SHP77 treated with DMSO at 0.1 percent for 48 hours (cell line): ENCODE results near the gene KMT5B.
A peak's percentile ranks its signal among the peaks of the same experiment; 100 is the strongest.

Experiments used
- DNase-seq: peaks from one replicate; lab custom pipeline; 2025; lab: John Stamatoyannopoulos, UW

Gene KMT5B

DNA sequence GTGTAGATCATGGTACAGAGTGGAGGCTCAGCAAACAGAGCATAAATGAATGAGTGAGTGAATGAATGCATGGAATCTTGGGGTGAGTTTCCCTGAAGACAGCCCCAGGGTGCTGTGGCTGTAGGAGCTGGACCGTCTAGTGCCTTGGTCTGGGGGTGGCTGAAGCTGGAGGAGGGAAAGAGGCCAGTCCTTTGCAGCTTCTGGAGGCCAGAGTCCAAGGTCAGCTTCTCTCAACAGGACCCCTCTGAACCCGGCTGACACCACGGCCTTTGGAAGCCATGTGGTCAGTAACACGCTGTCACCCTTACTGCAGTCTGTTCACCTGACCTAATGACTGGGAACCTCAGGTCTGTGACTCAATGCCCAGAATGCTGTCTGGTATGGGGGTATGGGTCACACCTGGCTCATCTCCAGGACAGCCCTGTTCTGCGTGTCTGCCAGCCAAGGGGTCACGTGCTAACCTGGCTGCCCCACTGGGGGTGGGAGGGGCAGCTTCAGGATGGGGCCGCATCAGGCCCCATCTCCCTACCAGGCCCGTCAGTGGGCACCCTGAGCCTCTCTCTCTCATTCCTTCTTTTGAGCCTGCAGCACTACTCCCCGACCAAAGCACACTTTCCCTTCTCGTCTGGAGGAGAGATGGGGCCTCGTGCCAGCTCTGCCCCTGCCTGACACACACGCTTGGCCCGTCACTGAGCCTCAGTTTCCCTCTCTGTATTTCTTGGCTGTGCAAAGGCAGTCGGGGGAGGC is 67.8 kb downstream of the KMT5B start:
- no peak for DNase-seq

DNA sequence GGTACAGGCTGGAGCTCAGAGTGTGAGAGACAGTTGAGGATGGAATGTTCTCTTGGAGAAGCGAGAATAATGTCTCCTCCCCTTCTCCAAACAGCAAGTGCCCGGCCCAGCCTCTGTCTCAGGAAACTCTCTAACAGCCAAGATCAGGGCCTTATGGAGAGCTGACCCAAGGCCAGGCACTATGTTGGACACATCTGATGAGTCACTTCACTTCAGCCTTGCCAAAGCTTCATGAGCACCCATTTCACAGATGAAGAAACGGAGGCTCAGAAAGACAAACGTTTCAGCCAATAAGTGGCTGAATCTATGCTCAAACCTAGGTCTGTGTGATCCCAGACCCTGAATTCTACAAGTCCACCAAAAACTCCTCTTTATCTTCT is 69.8 kb downstream of the KMT5B start:
- no peak for DNase-seq

DNA sequence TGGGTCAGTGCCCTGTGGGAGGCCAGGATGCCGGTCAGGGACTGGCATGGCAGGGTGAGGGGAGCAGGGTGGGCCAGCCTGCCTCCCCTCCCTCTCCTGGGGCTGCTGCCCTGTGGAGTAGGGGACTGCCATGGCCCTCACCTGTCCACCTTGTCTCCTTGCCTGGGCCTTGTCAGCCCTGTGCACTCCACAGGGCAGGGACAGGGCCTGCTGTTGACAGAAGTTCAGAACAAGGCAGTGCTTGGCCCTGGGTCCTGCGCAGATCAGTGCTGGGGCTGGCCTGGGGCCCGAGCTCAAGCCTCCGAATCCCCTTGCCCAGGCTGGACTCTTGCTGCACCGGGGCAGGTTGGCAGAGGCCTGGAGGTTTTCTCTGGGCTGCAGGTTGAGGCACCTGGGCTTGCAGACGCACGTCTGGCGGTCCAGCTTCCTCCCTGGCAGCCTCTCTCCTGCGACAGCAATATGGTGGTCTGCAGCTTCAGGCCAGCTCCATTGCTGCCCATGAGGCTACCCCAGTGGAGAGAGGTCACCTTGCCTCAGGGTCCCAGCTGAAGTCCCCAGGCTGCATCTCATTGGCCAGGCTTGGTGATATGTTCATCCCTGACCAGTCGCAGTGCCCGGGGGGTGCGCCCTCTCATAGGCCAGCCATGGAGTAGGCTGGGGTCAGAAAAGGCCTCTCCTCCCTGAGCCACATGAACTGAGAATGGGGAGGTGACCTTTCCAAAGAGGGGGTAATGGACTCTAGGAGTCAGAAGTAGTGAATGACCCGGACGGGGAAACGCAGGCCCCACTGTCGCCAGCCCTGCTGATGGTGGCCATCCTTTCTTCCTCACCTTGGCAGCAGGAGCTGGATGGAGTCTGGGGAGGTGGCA is 70.4 kb downstream of the KMT5B start:
- DNase-seq = no peak

DNA sequence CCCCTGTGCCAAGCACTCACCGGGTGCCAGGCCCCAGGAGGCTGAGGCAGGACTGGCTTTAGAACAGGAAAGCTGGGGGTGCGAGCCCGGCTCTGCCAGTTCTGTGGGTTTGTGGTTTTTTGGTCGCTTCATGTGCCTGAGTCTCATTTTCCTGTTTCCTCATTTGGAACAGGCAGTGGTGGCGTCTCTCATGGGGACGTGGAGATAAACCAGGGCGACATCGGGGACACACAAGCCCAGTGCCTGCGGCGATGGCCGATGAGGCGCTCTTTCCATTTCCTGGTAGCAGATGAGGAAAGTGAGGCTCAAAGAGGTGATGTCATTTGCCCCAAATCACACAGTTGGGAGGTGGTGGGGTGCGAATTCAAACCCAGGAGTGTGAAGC is 71.1 kb downstream of the KMT5B start:
- DNase-seq = no peak

DNA sequence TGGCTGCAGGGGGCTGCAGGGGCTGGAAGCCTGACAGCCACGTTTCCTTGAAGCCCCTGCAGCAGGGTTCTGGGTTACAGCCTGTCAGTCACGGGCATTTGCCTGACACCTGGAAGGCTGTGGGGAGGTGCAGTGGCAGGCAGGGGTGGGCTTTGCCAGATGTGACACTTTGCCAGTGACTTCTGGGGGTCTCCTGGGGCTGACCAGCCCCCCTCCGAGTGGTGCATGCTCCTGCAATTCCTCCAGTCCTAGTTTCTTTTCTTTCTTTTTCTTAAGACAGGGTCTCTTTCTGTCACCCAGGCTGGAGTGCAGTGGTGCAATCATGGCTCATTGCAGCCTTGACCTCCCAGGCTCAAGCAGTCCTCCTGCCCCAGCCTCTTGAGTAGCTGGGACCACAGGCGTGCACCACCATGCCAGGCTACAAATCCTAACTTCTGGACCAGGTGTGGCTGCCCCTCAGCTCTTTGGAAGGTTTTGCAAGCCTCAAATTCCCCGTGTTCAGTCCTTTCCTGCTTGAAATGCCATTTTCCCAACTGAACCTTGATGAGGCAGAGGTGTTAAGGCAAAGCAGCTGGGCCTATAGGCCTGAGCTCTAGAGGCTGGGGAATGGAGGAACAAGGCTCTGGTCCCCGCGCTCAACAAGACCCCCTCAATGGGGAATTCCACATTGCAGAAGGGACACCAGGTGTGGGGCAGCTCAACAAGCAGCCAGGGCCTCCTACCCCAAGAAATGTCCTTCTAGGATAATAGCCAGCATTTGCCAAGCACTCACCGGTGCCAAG is 71.7 kb downstream of the KMT5B start:
- no peak for DNase-seq

DNA sequence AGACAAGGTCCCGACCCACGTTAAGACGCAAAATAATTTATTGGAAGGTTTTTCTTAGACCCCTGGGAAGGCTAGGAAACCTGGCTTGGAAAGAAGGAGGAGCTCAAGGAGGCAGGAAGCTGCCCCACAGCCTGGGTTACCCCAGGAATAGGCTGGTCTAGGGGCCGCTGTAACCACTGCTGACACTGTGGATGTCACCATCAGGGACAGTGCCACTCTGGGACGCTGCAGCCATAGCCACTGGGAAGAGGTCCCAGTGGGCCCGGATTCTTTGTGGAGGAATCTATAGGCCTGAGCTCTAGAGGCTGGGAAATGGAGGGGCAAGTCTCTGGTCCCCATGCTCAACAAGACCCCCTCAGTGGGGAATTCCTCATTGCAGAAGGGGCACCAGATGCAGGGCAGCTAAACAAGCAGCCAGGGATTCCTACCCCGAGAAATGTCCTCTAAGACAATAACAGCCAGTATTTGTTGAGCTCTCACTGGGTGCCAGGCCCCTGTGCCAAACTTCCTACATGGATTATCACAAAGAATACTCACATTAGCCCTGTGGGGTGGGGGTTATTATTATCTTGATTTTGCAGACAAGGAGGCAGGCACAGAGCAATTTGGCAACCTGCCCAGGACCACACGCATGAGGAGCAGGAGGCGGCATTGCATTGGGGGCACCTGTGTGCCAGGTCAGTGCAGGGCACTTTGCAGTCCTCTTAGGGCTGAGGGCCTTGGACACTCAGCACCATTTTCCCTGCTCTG is 72.4 kb downstream of the KMT5B start:
- no peak for DNase-seq

DNA sequence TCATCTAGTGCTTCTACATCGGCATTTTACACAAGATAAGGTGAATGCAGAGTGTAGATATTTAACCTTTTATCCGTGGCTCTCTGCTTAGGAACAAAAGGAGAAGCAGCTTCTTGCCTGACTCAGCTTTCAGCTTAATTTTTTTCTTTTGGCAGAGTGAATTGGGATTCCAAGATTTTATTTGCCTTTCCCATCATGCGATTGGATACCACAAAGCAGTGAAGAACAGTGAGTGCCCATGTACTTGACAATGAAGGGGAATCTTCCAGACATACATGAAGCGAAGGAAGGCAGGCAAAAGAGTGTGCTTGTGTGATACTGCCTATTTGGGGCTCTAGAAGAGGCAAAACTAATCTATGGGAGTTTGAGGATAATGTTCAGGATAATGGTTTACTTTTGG is 74.9 kb downstream of the KMT5B start:
- no peak for DNase-seq

DNA sequence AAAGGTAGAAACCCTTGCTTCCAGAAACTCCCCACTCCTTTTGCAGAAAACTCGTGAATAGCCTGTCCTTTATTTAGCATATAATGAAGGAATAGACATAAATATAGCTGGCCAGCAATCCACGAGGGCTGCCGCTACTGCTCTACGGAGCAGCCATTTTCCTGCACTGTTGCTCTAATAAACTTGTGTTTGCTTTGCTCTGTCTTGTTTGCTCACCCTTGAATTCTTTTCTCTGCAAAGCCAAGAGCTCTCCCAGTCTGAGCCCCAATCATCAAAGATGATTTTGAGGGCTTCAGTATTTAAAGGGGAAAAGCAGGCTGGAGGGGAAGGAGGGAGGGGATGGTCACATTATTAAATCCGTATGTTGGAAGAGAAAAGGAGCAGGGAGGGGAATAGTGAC is 75.3 kb downstream of the KMT5B start:
- DNase-seq = no peak

DNA sequence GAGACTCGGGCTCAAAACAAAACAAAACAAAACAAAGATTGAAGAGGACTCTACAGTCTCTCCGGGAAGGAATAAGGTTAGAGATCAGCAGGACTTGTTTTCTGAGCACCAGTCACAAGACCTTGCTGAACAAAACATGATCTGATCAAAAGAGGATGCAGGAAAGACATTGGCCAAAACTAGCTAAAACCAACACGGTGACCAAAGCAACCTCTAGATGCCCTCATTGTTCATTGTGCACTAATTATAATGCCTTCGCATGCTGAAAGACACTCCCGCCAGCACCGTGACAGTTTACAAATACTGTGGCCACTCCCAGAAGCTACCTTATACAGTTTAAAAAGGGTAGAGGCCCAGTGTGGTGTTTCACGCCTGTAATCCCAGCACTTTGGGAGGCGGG is 76.2 kb downstream of the KMT5B start:
- no peak for DNase-seq

DNA sequence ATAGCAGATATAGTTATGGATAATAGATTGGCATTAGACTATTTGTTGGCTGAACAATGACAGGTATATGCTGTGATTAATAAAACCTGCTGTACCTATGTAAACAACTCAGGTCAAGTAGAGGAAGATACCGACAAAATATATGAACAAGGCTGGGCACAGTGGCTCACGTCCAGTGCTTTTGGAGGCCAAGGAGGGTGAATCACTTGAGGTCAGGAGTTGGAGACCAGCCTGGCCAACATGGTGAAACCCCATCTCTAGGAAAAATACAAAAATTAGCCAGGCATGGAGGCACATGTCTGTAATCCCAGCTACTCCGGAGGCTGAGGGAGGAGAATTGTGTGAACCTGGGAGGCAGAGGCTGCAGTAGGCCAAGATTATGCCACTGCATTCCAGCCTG is 77.9 kb downstream of the KMT5B start:
- DNase-seq = no peak

DNA sequence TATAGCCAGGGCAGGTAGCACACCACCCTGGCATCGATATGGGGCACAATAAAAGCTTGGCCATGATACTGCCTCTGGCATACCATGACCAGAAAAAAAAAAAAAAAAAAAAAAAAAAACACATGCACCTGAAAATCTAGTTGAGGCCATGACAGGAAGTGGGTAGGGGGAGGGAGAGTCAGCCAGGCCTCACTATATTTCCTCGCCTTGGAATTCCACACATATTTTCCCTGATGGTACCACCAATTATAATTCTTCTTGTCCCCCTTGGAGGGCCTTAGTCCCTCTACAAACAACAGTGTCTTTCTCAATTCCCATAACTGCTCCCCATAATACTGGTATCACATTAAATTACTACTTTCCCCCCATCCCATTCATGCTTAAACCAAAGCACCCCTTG is 79.3 kb downstream of the KMT5B start:
- no peak for DNase-seq

DNA sequence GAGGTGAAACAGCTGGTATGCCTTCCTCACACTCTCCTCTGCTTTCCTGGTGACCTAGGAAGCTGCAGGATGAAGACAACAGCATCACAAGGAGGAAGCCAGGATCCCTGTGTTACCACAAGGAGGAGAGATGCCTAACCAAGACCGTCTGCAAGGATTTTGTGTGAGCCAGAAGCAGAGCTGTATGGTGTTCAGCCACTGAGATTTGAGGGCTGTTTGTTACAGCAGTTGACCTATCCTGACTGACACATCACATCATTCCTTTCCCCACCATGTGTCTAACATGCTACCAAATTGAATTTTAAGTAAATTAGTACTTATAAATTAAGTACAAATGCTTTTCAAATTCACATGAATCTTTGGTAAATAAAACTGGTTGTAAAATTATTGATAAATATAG is 83.0 kb downstream of the KMT5B start:
- no peak for DNase-seq

DNA sequence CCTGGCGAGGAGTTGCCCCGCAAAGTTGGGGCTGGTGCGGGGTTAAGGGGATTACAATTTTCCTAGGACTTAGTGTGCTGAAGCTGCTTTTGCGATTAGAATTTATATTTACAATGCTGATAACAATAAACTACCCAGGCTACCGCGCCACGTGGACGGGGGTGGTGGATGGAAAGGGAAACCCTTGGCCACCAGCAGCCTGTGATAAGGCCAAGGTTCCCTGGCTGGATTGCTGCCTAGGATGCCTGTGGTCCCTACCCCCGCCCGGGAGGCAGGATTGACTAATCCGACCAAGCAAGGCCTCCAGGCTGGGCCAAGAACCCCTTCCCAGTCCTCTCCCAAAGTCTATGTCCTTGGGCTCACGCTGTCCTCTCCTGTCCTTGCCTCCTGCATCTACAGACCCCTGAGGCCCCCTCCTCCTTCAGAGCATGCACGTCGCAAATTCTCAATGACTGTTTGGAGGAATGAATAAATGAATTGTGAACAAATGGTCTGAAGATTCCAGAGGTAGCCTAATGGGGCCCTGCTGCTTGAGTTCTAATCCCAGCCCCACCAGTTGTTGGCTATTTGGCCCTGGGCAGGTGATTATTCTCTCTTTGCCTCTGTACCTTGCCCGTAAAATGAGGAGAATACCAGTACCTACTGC is 84.3 kb downstream of the KMT5B start:
- DNase-seq = no peak

DNA sequence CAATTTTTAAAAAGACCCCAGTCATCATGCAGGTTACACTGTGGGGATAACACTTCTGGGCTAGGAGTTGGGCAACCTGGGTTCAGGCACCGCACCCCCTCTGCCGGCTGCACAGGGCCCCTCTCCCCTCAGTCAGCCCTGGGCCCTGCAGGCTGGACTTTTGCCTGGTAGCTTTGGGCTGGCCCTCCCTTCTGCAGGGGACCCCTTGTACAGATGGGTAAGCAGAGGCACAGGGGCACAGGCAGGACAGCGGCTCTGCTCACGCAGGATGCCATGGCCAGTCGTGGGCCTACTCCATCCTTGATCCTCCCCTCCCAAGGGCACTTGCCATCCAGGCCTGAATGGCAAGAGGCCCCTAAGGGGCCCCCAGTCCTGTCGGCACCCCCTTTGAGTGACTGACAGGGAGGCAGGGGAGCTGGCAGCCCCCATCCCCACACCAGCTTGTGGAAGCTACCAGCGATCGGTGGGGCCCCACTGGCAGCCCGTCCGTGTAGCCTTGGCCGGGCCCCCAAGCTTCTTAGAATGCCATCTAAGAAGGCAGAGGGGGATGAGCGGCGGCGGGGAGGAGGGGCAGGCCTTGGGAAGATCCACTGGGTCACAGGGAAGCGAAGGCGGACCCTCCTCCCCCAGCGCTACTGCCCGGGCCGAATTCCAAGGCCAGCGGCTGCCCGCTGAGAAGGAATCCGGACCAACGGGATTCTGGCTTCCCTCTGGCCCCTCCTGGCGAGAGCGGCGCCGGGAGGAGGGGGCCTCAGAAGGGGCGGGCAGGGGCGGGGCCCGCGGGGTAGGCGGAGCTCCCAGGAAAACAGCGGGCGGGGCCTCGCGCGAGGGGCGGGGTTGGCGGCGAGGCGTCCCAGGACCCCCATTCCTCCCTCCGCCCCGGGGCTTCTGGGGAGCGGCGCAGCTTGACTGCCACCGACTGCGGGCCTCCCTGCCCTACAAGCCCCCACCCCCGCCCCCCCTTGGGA is 85.1 kb downstream of the KMT5B start:
- DNase-seq = no peak

DNA sequence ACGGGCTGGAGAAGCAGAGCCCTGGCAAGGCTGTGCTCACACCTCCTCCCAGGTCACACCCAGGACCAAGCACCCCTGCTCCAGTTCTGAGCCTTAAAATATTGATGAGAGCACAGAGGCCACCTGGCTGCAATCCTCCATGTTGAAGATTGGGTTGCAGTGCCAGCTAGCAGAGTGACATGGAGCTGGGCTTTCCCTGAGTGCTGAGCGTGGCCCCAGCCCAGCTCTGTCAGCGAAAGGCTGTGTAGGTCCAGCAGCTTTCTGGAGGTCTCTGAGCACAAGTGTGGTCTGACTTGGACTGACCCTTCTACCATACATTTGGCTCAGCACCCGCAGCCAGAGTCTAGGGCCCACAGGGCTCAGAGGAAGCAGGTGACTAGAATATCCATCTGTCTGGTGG is 87.9 kb downstream of the KMT5B start:
- no peak for DNase-seq

DNA sequence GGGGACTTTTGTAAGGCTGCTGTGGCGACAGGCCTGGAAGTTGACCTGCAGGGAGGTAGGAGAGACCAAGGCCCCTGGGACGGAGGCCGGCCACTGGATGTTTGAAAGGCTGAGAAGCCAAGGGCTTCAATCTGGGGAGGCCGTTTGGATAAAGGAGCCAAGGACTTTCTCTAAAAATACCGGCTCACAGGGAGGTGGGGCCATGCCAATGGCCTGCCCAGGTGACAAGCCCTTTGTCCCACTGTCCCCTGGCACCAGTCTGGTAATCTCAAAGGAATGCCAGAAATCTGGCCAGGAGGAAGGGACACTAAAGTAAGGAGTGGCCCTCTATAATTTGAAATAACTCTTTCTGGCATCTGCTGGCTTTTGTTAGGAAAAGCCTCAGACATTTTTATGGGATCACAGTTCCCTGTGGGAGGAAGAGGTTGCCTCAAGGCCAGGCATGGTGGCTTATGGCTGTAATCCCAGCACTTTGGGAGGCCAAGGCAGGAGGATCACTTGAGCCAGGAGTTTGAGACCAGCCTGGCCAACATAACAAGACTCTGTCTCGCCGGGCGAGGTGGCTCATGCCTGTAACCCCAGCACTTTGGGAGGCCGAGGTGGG is 90.1 kb downstream of the KMT5B start:
- no peak for DNase-seq

DNA sequence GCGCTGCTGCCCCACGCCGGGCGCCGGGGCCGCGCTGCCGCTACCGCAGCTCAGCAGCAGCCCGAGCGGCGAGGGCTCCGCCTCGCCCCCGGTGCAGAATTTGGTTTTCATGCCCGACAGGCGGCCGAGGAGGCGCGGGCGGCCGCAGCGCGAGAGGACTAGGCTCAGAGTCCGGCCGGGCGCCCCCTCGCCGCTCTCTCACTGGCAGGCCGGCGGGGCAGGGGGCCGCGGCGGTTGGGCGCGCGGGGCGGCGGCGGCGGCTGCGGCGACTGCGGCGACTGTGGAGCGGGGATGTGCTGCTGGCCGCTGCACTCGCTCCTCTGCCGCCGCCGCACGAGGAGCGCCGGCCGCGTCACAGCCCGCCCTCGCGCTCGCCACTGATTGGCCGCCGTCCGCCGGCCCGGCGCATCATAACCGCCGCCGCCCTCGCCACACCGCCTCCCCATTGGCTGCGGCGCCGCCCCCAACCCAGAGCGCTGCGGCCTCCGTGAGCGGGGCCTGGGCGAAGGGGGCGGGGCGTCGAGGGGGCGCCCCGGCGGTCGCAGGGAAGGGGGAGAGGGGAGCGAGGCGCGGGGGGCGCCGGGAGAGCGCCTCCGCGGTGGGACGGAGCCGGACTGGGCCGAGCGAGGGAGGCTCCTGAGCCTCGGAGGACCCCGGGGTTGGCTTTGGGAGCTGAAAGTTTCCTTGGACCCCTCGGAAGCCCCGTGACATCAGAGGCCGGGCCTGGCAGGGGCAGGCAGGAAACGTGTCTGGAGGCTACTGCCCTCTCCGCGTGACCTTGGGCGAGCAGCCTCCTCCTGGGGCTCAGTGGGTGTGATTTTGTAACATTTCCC is 91.8 kb downstream of the KMT5B start, which contains the start of gene CHKA:
TSS of gene CHKA (minus strand) at position 322 of the 833 bp plus-strand sequence. CDS start at position 111, 211 bp downstream.
- DNase-seq = peak; percentile 84

DNA sequence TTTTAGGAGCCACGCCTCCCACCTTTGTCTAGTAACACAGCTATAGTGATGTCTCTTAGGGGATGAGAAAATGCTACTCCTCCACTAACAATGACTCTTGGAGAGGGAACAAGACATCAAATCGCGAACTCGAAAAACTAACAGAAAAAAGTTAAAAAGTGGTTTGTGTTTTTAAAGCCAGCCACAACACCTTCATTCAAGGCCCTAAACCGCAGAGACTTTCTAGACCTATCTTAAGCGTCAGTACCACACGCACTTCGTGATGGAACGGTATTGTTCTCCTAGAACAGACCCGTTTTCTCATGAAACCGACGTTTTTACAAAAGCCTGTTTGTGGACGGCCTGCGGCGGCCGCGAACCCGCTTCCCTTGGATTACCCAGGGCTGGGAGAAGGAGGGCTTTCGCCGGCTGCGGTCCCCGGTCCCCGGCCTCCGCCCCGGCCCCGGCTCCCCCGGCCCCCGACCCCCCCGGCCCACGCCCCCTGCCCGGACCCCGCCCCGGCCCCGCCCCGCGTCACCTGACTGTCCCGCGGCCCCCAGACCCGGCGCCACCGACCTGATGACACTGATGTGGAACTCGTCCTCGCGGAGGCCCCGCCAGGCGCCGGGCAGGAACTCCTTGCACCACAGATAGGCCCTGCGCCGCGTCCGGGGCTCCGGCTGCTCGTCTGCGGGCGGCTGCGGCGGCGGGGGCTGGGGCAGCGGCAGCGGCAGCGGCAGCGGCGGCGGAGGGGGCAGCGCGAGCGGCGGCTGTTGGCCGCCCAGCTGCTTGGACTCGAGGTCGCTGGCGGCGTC is 92.6 kb downstream of the KMT5B start:
- no peak for DNase-seq
